Stimulated activated naive CD8-positive, alpha-beta T cell treated with anti-CD3 and anti-CD28 coated beads, Interleukin-15, Interleukin-2, amounts not matched to agents 100 U/mL and 50 U/mL, for 24 hours (primary cell): ENCODE results near the gene SERPINA5.

ENCODE experiments used
- ATAC-seq: fragments of 150-1000 bp; cut with Tn5 transposase; one replicate; pipeline ENCODE4 v1.10.0; 2021
- DNase-seq: peaks from one replicate; pipeline ENCODE4 v3.0.0; 2021

SERPINA5 gene, protein sequence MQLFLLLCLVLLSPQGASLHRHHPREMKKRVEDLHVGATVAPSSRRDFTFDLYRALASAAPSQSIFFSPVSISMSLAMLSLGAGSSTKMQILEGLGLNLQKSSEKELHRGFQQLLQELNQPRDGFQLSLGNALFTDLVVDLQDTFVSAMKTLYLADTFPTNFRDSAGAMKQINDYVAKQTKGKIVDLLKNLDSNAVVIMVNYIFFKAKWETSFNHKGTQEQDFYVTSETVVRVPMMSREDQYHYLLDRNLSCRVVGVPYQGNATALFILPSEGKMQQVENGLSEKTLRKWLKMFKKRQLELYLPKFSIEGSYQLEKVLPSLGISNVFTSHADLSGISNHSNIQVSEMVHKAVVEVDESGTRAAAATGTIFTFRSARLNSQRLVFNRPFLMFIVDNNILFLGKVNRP

DNA sequence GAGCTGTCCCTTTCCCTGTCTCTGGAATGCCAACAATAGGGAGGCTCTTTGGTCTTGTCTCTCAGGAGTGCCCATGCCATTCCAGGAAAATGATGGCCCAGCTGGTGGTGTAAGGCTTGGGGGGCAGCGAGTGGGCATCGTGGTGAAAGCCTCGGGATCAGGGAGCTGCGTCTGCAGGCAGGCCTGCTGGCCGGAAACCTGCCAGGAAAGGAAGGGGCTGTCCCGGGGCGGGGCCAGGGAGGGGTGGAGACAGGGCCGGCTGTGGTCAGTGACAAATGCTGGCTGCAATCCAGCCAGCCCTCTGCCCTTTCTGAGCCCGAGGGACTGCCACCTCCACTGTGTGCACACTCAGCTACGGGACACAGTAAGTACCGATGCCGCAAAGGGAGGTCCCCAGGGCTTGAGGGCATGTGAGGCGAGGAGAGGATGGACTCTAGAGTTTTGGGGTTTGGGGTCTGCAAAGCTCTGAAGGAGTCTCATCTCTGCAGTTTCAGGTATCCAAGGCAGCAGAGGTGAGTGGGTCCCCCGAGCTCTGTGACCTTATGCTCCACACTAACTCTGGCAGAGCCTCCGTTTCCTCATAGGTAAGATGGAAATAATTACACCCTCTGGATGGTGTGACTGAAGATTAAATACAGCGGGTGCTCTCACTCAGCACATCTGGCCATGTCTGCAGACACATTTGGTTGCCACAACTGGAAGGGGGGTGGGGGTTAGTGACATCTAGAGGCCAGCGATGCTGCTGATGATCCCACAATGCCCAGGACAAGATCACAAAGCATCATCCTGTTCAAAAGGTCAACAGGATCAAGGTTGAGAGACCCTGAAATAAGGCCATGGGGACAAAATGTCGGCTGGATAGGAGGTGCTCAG, at the start of gene SERPINA5:
TSS of gene SERPINA5 (plus strand) at position 300 of the 873 bp plus-strand sequence. CDS start 5,937 bp downstream, outside the sequence.
- ATAC-seq = no peak
- no peak for DNase-seq

DNA sequence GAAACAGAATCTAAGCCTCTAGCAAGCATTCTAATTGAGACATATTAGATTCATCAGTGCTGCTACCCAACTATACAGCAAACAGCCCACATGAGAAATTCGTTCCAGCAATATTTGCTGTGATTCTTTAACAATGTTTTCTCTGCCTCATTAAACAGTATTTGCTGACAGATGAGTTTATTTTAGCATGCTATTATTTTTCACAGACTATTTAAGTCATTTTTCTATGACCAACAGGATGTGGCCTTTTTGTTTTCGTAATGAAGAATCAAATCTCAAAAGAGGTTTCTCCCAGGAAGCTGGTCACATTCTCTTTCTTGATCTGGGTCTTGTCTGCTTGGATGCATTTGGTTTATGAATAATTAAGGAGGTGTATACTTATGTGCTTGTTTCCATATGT, 48.8 kb upstream of the SERPINA5 start:
- DNase-seq (no peak), ATAC-seq (no peak)

DNA sequence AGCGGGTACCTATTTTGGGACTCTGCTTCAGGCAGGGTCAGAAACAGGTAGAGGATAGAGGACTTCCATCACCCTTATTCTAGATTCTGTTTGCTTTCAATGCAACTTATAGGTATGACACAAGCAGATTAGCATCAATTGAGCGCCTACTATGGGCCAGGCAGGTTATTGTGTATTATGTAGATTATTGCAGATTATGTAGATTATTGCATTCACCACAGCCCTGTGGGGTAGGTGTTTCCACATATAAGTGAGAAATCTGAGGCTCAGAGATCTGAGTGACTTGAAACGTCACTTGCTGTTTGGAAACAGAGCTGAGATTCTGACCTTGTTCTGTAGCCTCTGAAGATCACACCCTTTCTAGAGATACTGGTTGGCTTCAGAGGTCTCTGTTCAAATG, 45.7 kb upstream of the SERPINA5 start:
- ATAC-seq (no peak), DNase-seq (no peak)

DNA sequence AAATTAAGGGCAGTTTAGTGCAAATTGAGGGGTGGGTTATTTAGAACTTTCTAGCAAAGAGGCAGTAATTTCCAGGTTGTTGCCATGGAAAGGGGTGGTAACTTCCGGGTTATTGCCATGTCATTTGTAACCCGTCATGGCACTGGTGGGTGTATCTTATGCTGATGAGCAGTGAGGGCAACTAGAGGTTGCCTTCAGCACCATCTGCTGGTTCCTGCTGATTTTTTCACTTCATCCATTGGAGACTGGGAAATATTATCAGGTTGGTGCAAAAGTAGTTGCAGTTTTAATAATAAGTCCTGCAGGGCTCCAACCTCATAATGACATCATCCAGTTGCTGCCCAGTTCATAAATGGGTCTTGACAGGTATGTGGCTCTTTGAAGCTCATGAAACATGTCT, 44.4 kb upstream of the SERPINA5 start:
- DNase-seq (no peak), ATAC-seq (no peak)

DNA sequence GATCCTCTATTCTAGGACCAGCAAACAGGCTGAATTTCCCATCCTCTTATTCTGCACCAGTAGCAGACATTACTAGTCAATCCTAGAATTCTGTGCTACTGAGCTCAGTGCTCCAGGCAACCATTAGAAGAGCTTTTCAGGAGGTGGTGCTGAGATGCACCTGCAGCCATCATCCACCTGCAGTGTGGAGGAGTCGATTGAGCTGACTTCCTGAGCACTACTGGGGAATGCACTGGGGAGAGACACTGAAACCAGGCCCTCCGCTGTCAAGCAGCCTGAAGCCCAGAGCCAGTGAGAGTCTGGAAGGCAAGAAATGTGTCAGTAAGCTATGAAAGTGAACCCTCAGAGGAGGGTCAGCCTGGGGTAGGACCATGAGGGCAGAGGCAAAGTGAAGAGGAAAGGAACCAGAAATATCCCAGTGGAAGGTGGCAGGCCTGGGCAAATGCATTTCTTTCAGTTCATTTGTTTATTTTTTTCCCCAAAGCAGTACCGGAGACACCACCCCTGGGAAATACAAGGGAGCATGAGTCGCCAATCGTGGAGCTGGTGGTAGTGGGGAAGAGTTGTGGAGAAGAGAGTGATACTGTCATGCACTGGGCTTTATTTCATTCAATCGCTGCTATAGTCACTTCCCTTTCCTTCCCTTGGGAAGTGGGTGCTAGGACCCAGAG, 43.0 kb upstream of the SERPINA5 start:
- ATAC-seq (no peak), DNase-seq (no peak)

DNA sequence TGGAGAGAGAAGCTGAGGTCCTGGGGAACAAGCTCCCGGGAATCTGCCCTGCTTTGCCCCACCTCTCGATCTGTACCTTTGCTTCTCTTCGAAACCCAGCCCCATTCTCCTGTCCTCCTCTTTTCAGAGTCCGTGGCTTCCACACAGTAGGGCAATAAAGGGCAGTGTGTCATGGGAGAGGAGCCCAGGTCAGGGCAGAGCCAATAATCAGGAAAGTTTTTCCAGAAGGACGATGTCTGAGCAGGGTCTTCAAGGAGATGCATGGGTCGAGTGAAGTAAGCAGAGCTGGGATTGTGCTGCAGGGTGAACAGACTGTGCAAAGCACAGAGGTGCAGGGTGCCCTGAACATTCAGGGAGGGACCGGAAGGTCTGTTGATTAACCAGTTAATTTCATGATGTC, 42.0 kb upstream of the SERPINA5 start:
- DNase-seq (no peak), ATAC-seq (no peak)

DNA sequence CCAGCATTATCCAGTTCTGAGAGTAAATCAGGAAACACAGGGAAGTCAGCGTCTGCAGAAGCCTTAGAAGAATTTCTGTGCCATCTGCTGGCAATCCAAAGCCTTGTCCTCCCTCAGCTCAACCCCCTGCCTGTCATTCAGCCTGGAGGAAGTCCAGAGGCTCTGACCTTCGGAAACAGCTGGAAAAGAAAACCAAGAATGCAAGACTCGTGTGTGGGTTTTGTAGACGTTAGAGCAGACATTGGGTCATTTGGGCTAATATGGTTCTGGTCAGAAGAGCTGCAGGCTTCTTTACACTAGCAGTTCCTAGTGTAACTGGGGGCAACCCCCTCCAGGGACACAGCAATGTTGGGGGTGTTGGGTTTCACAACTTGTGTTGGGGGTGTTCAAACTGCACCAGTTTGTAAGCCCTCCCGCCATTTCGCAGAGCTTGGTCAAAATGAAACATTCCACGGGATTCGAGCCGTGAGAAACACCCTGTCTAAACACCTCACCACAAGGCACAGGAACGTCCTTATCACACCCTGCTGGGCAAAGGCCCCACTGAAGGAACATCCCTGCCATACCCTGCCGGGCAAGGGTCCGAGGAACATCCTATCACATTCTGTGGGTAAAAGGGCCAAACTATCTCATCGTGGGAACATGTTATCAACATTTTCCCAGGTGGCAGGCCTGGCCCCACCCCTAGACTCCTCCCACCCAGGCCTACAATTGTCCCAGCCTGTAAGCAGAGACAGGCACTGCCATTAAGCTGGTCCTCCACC, 41.0 kb upstream of the SERPINA5 start:
- ATAC-seq (no peak), DNase-seq (no peak)

DNA sequence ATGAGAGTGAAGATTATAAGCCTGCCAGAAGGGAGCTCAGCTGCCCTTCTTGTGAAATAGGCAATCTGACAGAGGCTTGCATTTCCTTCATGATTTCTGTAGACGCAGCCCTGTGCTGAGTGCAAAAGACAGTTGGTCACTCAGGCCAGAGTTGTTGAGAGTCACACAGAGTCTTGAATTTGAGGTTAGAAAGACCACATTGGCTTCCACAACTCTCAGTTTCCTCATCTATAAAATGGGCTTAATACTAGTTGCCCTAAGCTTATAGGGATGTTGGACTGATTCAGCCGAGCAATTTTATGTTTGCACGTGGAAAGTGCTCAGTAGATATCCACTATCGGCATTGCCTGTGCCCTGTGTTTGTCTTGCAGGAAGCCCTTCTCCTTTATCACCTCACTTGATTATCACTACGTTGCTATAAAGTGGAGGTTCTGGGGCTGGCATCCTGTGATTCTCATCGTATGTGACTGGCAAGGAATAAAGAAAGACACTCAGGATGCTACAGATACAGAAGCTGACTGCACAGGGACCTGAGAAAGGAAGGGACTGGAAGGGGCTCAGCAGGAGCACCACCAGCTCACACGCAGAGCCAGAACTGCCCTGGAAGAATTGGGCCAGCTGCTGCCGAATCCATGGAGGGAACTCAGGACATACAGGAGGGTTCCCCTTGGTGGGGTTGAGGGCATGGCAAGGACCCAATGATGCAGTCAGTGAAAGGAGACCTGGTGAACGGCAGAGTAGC, 39.8 kb upstream of the SERPINA5 start:
- ATAC-seq = no peak

DNA sequence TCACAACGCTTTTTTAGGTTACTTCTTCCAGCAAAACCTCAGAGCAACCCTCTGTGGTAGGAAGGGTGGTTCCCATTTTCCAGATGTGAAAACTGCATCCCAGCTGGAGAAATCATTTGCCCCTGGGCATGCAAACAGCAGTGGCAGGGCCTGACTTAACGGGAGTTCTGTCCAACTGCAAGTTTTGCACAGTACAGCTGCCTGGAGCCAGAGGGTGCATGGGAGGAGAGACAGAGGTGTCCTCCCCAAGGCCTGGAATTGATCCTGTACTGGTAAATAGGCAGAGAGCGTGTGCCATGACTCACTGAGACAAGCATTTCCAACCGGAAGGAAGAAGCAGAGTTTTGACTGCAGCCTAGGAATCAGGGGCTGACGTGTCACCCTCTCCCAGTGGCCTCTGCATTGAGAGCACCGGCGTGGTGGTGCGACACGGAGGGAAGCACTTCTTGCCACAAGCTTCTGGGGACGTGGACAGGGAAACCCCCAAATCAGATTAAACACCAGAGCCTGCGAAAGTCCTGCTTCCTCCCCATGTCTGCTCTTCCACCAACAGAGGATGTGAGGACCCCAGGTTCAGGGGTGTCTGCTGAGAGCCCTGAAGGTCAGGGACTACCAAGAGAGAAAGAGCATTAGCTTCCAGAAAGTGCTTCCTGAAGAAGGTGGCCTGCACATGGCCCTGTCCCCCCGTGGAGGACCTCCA, 39.0 kb upstream of the SERPINA5 start:
- ATAC-seq (no peak), DNase-seq (no peak)

More for the DNA sequence above, 39.8 kb upstream of the SERPINA5 start:
- DNase-seq = no peak

DNA sequence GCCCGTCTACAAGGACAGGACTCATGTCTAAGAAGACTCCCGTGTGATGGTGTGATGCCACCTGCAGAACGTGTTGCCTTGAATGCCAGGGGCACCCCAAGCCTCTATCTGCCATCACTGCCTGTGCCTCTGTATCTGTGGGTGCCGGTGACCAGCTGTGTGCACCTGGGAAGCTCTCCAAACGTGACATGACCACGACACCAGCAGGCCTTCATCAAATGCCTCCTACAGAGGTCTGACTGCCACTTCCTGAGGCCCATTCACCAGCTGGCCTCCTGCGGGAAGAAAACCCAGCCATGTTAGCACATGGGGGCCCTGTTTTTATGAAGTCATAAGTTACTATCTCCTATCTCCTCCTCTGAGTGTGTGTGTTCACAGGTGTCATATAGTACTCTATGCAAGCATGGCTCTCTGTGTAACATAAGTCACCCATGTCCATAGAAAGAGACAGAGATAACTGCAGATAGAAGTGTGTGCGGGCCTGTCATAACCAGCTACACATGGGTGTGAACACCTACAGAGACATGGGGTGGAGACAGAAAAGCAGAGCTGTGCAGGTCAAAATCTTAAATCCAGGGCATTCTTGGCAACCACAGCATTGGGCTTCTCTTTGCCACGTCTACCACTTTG, 38.3 kb upstream of the SERPINA5 start:
- no peak for DNase-seq

DNA sequence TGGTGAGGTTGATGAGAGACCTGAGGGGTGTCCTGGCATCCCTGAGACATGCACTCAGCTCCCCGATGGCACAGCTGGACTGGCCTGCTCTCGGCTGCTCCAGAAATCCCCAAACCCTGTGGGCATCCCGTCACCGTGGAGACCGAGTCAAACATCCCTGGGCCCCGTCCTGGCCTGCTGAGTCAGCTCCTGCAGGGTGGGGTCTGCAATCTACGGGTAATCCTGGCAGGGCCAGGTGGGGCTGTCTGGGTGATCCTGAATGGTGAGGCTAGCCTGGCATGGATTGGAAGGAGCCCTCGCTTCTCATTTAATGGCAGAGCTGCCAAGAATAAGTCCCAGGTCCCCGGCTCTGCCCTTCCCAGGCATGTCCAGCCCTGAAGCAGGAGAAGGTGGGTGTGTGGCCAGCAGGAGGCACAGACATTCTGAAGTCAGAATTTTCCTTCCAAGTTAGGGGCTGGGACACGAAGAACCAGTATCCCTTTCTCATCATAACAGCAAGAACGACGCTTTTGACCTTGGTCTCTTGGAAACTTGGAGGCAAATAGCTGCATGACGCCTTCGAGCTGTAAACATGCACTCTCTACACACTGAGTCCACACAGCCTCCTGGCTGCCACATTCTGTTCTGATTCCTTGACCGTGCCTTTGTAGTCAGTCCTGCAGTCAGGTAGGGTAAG, 37.6 kb upstream of the SERPINA5 start:
- ATAC-seq (no peak), DNase-seq (no peak)

More for the DNA sequence above, 38.3 kb upstream of the SERPINA5 start:
- ATAC-seq = no peak

DNA sequence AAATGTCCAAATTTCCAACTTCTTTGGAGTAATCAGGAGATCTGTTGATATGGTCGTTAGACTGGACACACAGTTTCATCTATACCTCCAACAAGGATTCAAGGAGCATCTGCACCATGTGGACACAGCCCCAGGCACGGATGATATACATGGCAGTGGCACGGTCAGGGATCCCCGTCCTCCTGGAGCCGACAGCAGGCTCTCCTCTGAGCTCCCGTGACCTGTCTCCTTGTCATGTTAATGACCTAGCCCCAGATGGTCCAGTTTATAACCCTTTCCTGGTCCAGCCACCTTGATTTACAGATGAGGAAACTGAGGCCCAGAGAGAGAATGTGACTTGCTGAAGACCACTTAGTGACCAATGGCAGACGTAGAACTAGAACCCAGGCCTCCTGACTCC, 36.5 kb upstream of the SERPINA5 start:
- no peak for ATAC-seq
- DNase-seq = no peak

DNA sequence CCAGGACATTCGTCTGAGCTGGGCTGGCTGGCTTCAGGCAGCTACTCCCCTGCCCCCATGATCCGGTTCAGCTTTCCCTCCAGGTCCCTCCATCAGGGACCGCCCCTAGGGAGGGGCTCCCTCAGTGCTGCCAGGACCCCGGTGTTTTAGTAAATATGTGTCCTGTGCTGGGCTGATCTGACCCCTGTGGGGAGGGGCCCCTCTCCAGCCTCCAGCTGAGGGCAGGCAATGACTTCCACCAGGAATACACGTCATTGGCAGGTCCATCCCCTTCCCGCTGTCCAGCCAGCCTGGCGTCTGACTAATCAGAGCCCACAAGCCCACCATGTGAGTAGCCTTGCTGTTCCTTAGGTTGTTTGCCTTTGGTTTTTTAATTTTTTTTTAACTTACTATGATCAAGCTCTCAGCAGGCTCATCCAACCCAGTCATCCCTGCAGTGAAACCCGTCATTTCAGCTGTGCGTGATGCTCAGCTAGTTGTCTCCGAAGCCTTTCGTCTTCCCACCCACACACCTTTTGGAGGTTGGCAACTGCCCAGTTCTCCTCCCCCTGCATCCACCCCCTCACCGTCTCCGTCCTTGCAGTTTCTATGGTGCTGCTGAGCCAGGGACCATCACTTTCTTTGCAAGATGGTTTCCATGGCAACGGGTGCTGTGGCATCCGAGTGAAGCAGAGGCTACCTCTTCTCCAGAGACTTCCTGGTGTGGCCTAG, 35.9 kb upstream of the SERPINA5 start:
- DNase-seq (no peak), ATAC-seq (no peak)

DNA sequence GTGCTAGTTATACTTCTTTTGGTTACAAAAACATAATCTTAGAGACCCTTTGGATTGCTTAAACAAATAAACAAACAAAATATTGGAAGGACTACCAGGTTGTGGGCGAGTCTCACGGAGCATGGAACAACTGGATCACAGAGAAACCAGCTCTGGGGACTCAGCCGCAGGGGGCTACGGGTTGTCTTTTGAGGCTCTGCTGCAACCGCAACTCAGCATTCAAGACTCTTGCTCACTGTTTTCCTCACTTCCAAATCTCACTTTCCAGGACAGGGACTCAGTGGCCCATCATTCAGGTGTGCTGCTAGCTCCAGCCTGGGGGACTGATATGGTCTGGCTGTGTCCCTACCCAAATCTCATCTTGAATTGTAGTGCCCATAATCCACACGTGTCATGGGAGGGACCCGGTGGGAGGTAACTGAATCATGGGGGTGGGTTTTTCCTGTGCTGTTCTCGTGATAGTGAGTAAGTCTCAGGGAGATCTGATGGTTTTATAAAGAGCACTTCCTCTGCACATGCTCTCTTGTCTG, 34.0 kb upstream of the SERPINA5 start:
- ATAC-seq (no peak), DNase-seq (no peak)

DNA sequence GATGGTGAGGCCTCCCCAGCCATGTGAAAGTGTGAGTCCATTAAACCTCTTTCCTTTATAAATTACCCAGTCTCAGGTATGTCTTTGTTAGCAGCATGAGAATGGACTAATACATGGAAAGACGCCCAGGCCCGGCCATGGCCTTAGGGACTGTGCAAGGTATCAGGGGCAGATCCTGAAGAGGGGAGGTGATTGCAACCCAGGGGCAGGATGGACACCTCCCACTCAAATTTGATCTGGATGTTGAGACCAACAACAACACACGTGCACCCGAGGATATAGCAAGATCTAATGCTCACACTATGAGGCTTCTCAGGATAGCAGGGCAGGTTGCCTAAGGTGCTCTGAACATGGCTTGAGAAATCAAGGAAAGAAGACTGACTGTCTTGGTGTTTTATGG, 33.5 kb upstream of the SERPINA5 start:
- ATAC-seq (no peak), DNase-seq (no peak)

DNA sequence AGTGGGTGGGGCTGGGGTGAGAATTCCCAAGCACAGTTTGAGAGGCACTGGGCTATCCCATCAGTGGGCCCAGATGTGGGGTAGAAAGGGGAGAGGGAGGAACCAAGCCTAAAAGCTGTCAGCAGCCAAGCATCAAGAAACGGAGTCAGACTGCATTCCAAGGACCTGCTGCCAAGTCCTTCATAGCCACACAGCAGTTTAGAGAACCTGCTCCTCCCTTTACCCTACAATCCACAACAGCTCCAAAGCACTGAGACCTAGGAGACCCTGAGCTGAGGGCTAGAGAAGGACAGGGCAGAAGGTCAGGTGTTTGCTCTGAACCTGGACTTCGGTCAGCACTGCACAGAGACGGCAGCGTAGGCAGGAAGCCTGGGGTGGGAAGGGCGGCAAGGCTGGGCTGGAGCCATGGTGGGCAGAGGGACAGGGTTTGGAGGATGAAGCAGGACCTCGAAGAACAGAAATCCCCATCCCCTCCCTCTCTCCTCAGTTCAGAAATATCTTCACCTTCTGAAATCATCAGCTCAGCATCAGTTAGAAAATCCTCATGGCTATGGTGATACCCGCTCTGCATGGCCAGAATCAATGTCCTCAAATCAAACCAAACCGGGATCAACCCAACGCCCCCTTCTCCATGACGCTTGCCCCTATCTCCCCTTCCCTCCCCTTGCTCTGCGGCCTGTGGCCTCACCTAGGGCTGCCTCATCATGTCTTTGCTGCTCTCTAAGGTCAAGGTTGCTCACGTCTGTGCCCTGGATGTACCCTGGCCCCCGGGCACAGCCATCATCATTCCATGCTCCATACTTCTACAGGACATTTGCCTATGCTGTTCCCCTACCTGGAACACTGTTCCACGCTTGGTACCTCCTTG, 32.9 kb upstream of the SERPINA5 start:
- DNase-seq = no peak
- ATAC-seq = no peak
